ENCODE measurements around the gene RPN1.

Gene RPN1

GRCh38 chr3:128584412-128585020 lies 66.1 kb downstream of the RPN1 start:
- DNase-seq (ENCODE audit: low read depth in 3 of 3, low spot score in 1 of 3): no peak

- no peak for DNase-seq (ENCODE audit: low read depth in 3 of 3, low spot score in 1 of 3)
These were observed 69.1 kb downstream of the RPN1 start for GRCh38 chr3:128581566-128581965.

GRCh38 chr3:128579927-128580326 lies 70.7 kb downstream of the RPN1 start:
- DNase-seq (ENCODE audit: low read depth in 3 of 3, low spot score in 1 of 3): no peak

GRCh38 chr3:128578346-128578745 lies 72.3 kb downstream of the RPN1 start:
- DNase-seq (ENCODE audit: low read depth in 3 of 3, low spot score in 1 of 3): no peak

- no peak for DNase-seq (ENCODE audit: low read depth in 3 of 3, low spot score in 1 of 3)
These were observed 72.9 kb downstream of the RPN1 start for GRCh38 chr3:128577711-128578110.

GRCh38 chr3:128576290-128576689 lies 74.3 kb downstream of the RPN1 start:
- DNase-seq (ENCODE audit: low read depth in 3 of 3, low spot score in 1 of 3): no peak

GRCh38 chr3:128575777-128576176 lies 74.8 kb downstream of the RPN1 start:
- DNase-seq (ENCODE audit: low read depth in 3 of 3, low spot score in 1 of 3): no peak

- no peak for DNase-seq (ENCODE audit: low read depth in 3 of 3, low spot score in 1 of 3)
These were observed 76.9 kb downstream of the RPN1 start for GRCh38 chr3:128573707-128574162.

GRCh38 chr3:128573160-128573559 lies 77.5 kb downstream of the RPN1 start:
- no peak for DNase-seq (ENCODE audit: low read depth in 3 of 3, low spot score in 1 of 3)

GRCh38 chr3:128572644-128573105 lies 77.9 kb downstream of the RPN1 start:
- no peak for DNase-seq (ENCODE audit: low read depth in 3 of 3, low spot score in 1 of 3)

- no peak for DNase-seq (ENCODE audit: low read depth in 3 of 3, low spot score in 1 of 3)
These were observed 78.6 kb downstream of the RPN1 start for GRCh38 chr3:128572013-128572412.
